ENCODE results near the gene GLMN. TPM values are rescaled to one million over a fixed set of nuclear protein-coding genes. Genes with fewer than 3 reads are reported as not detected.

GLMN gene
- total RNA-seq, 1 experiment from 2014 or later = 23.6 TPM

DNA sequence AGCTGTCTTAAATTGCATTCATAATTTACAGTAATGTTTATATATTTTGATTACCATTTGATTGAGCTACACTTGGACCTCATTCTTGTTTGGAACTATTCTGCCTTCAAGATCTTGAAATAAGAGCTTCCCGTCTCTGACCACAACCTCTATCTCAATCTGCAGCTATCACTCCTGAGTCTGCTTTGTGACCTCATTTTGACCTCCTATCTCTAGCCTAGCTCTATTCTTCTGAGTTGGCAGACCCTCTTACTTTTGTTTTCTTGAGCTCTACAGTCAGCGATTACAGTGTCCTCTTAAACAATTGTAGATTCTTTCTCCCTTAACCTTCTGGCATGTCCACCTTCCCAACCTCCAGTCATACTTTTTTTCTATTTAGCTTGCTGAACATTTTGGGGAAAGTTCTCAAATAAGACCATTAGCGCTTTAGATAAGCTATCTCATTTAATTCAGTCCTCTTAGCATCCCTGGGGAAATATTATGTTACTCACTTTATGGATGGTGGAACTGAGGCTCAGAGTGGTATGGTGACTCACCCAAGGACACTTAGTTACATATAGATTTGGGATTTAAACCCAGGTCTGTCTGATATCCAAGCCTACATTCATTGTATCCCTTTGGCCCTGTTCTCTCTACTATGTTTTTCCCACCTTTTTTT lies 19.2 kb upstream of the GLMN start:
- no CpG with 5 or more reads among the region's 3 CpGs for WGBS (ENCODE audit: extremely low coverage, insufficient read length, low lambda C conversion rate)
- H3K79me2 ChIP-seq (ENCODE audit: insufficient read depth, low read length) = no peaks in the 10 kb centered on the region
- no peaks in the 10 kb centered on the region for H3K27me3 ChIP-seq (ENCODE audit: insufficient read depth, low read length)
- H3K23ac ChIP-seq (ENCODE audit: insufficient read length, low read depth, low read length) = no peak overlapping the region
- no peak overlapping the region for H3K9ac ChIP-seq (ENCODE audit: extremely low read depth, insufficient read length, low read length)
- H2BK120ac ChIP-seq (ENCODE audit: low read depth, low read length, poor library complexity, severe bottlenecking) = no peak overlapping the region
- H3K18ac ChIP-seq (ENCODE audit: insufficient read length, low read depth, low read length) = no peak overlapping the region
- H4K20me1 ChIP-seq (ENCODE audit: control insufficient read depth, insufficient read depth, insufficient read length) = no peaks in the 10 kb centered on the region
- Mint-ChIP-seq H3K36me3 (ENCODE audit: insufficient read depth in 1 of 3, low read depth in 3 of 3) (peaks cover 0 to 16% (median 11%) of the 10 kb centered on the region in 3 experiments; a peak in 4 of 7 replicates), H3K4me3 (no peak overlapping the region), H3K4me1 (no peaks in the 10 kb centered on the region), H3K27me3 (ENCODE audit: low read depth) (no peaks in the 10 kb centered on the region), H3K9me3 (no peaks in the 10 kb centered on the region), H3K27ac (no peak overlapping the region)
- no peak overlapping the region for H2BK20ac ChIP-seq (ENCODE audit: low read depth, low read length, poor library complexity, severe bottlenecking)
- no peaks in the 10 kb centered on the region for H3K23me2 ChIP-seq (ENCODE audit: insufficient read length, low read depth, low read length, poor library complexity, severe bottlenecking)
- H2BK12ac ChIP-seq (ENCODE audit: insufficient read length, low read depth, low read length) = no peak overlapping the region
- no peaks in the 10 kb centered on the region for H3K4me1 ChIP-seq (ENCODE audit: insufficient read depth, low read length)
- H4K8ac ChIP-seq (replicated peaks; ENCODE audit: insufficient read length, low read depth, low read length) = no peak overlapping the region
- H3K9me3 ChIP-seq (ENCODE audit: control insufficient read depth, low read depth, low read length) = no peaks in the 10 kb centered on the region
- H3K56ac ChIP-seq (ENCODE audit: insufficient read length, low read depth, low read length) = no peak overlapping the region
- H2AFZ ChIP-seq (ENCODE audit: low read length) = no peak overlapping the region
- H3K4me2 ChIP-seq (ENCODE audit: insufficient read depth, insufficient read length, low read length) = no peak overlapping the region
- DNase-seq = no peak
- no peak overlapping the region for H3K14ac ChIP-seq (ENCODE audit: insufficient read depth, low read length)
- H3K79me1 ChIP-seq (ENCODE audit: insufficient read depth, low read depth, low read length, poor library complexity, severe bottlenecking) = no peaks in the 10 kb centered on the region
- no peak overlapping the region for H4K5ac ChIP-seq (ENCODE audit: insufficient read length, low read depth, low read length)
- no peak overlapping the region for H3K4ac ChIP-seq (ENCODE audit: low read depth, low read length)
- no peak overlapping the region for H2BK5ac ChIP-seq (ENCODE audit: insufficient read length, low read length)
- no peak overlapping the region for H4K91ac ChIP-seq (ENCODE audit: insufficient read length, low read depth, low read length)
- H3K27ac ChIP-seq (ENCODE audit: insufficient read length, low read depth, low read length) = no peak overlapping the region
- H2AK5ac ChIP-seq (ENCODE audit: insufficient read length, low read length) = no peak overlapping the region
- TF ChIP-seq, protein P1, sequence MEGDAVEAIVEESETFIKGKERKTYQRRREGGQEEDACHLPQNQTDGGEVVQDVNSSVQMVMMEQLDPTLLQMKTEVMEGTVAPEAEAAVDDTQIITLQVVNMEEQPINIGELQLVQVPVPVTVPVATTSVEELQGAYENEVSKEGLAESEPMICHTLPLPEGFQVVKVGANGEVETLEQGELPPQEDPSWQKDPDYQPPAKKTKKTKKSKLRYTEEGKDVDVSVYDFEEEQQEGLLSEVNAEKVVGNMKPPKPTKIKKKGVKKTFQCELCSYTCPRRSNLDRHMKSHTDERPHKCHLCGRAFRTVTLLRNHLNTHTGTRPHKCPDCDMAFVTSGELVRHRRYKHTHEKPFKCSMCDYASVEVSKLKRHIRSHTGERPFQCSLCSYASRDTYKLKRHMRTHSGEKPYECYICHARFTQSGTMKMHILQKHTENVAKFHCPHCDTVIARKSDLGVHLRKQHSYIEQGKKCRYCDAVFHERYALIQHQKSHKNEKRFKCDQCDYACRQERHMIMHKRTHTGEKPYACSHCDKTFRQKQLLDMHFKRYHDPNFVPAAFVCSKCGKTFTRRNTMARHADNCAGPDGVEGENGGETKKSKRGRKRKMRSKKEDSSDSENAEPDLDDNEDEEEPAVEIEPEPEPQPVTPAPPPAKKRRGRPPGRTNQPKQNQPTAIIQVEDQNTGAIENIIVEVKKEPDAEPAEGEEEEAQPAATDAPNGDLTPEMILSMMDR (conservative IDR thresholded peaks at IDR 0.05) = no peak
- no peak overlapping the region for H3T11ph ChIP-seq (ENCODE audit: low read length)
- H2BK15ac ChIP-seq (ENCODE audit: low read depth, low read length) = no peak overlapping the region
